ENCODE results near the gene SPSB1.
A peak's percentile ranks its signal among the peaks of the same experiment; 100 is the strongest.

Gene SPSB1

GRCh38 chr1:9251501-9251900 lies 41.2 kb upstream of the SPSB1 start:
- peak overlapping the region; percentile 32 for H3K9ac ChIP-seq (ENCODE audit: insufficient read length, low read depth)
- H3K27me3 ChIP-seq (ENCODE audit: insufficient read depth, insufficient read length), result no peaks in the 10 kb centered on the region
- peaks cover 17% of the 10 kb centered on the region for H3K4me1 ChIP-seq (ENCODE audit: insufficient read depth, insufficient read length)
- no peaks in the 10 kb centered on the region for H3K36me3 ChIP-seq (ENCODE audit: insufficient read depth, insufficient read length, low read length)
- H3K4me3 ChIP-seq (ENCODE audit: insufficient read length, low read depth), result no peak overlapping the region
- no peaks in the 10 kb centered on the region for H3K9me3 ChIP-seq (ENCODE audit: insufficient read depth, low read length)
- TF ChIP-seq YY1 (IDR thresholded peaks at IDR 0.05; ENCODE audit: insufficient read depth, insufficient read length) (no peak), ZNF274 (IDR thresholded peaks at IDR 0.05; ENCODE audit: low read depth, low read length) (no peak), SUZ12 (IDR thresholded peaks at IDR 0.05; ENCODE audit: extremely low read depth, insufficient read depth, insufficient read length) (no peak)
- no peak for DNase-seq (ENCODE audit: low read depth, low spot score)

- no peak for TF ChIP-seq ZNF274 (IDR thresholded peaks at IDR 0.05; ENCODE audit: low read depth, low read length)
- TF ChIP-seq SUZ12 (IDR thresholded peaks at IDR 0.05; ENCODE audit: extremely low read depth, insufficient read depth, insufficient read length), result no peak
- no peak for TF ChIP-seq YY1 (IDR thresholded peaks at IDR 0.05; ENCODE audit: insufficient read depth, insufficient read length)
- Histone ChIP-seq H3K36me3 (ENCODE audit: insufficient read depth, insufficient read length, low read length) (no peaks in the 10 kb centered on the region), H3K9ac (ENCODE audit: insufficient read length, low read depth) (peak overlapping the region; percentile 21), H3K27me3 (ENCODE audit: insufficient read depth, insufficient read length) (no peaks in the 10 kb centered on the region), H3K4me3 (ENCODE audit: insufficient read length, low read depth) (no peak overlapping the region), H3K4me1 (ENCODE audit: insufficient read depth, insufficient read length) (peaks cover 17% of the 10 kb centered on the region), H3K9me3 (ENCODE audit: insufficient read depth, low read length) (0 out of 2 replicates have a peak, but pooled peaks cover under 1% of the 10 kb centered on the region)
- DNase-seq (ENCODE audit: low read depth, low spot score), result no peak
Observed at GRCh38 chr1:9253004-9253403, 39.7 kb upstream of the SPSB1 start.

GRCh38 chr1:9253453-9254105 lies 39.1 kb upstream of the SPSB1 start:
- Histone ChIP-seq H3K36me3 (ENCODE audit: insufficient read depth, insufficient read length, low read length) (no peaks in the 10 kb centered on the region), H3K27me3 (ENCODE audit: insufficient read depth, insufficient read length) (no peaks in the 10 kb centered on the region)

GRCh38 chr1:9256332-9256731 lies 36.4 kb upstream of the SPSB1 start:
- DNase-seq (ENCODE audit: low read depth, low spot score), result no peak
- Histone ChIP-seq H3K36me3 (ENCODE audit: insufficient read depth, insufficient read length, low read length) (no peaks in the 10 kb centered on the region), H3K9me3 (ENCODE audit: insufficient read depth, low read length) (peaks cover 21% of the 10 kb centered on the region), H3K27me3 (ENCODE audit: insufficient read depth, insufficient read length) (no peaks in the 10 kb centered on the region), H3K4me1 (ENCODE audit: insufficient read depth, insufficient read length) (peaks cover 3% of the 10 kb centered on the region), H3K9ac (ENCODE audit: insufficient read length, low read depth) (no peak overlapping the region), H3K4me3 (ENCODE audit: insufficient read length, low read depth) (no peak overlapping the region)
- TF ChIP-seq ZNF274 (IDR thresholded peaks at IDR 0.05; ENCODE audit: low read depth, low read length) (no peak), SUZ12 (IDR thresholded peaks at IDR 0.05; ENCODE audit: extremely low read depth, insufficient read depth, insufficient read length) (no peak), YY1 (IDR thresholded peaks at IDR 0.05; ENCODE audit: insufficient read depth, insufficient read length) (no peak)

More at GRCh38 chr1:9253453-9254105, 39.1 kb upstream of the SPSB1 start:
- no peak for DNase-seq (ENCODE audit: low read depth, low spot score)
- Histone ChIP-seq H3K9ac (ENCODE audit: insufficient read length, low read depth) (no peak overlapping the region), H3K4me1 (ENCODE audit: insufficient read depth, insufficient read length) (peaks cover 17% of the 10 kb centered on the region), H3K9me3 (ENCODE audit: insufficient read depth, low read length) (peaks cover 6% of the 10 kb centered on the region), H3K4me3 (ENCODE audit: insufficient read length, low read depth) (no peak overlapping the region)
- TF ChIP-seq ZNF274 (IDR thresholded peaks at IDR 0.05; ENCODE audit: low read depth, low read length) (no peak), YY1 (IDR thresholded peaks at IDR 0.05; ENCODE audit: insufficient read depth, insufficient read length) (no peak), SUZ12 (IDR thresholded peaks at IDR 0.05; ENCODE audit: extremely low read depth, insufficient read depth, insufficient read length) (no peak)

GRCh38 chr1:9257851-9258250 lies 34.8 kb upstream of the SPSB1 start:
- Histone ChIP-seq H3K27me3 (ENCODE audit: insufficient read depth, insufficient read length) (no peaks in the 10 kb centered on the region), H3K36me3 (ENCODE audit: insufficient read depth, insufficient read length, low read length) (no peaks in the 10 kb centered on the region), H3K9me3 (ENCODE audit: insufficient read depth, low read length) (peaks cover 21% of the 10 kb centered on the region), H3K4me1 (ENCODE audit: insufficient read depth, insufficient read length) (no peaks in the 10 kb centered on the region), H3K4me3 (ENCODE audit: insufficient read length, low read depth) (no peak overlapping the region), H3K9ac (ENCODE audit: insufficient read length, low read depth) (no peak overlapping the region)
- no peak for DNase-seq (ENCODE audit: low read depth, low spot score)
- TF ChIP-seq YY1 (IDR thresholded peaks at IDR 0.05; ENCODE audit: insufficient read depth, insufficient read length) (no peak), ZNF274 (IDR thresholded peaks at IDR 0.05; ENCODE audit: low read depth, low read length) (no peak), SUZ12 (IDR thresholded peaks at IDR 0.05; ENCODE audit: extremely low read depth, insufficient read depth, insufficient read length) (no peak)

GRCh38 chr1:9258629-9259028 lies 34.1 kb upstream of the SPSB1 start:
- Histone ChIP-seq H3K9me3 (ENCODE audit: insufficient read depth, low read length) (peaks cover 21% of the 10 kb centered on the region), H3K36me3 (ENCODE audit: insufficient read depth, insufficient read length, low read length) (no peaks in the 10 kb centered on the region), H3K27me3 (ENCODE audit: insufficient read depth, insufficient read length) (no peaks in the 10 kb centered on the region), H3K4me3 (ENCODE audit: insufficient read length, low read depth) (no peak overlapping the region), H3K4me1 (ENCODE audit: insufficient read depth, insufficient read length) (no peaks in the 10 kb centered on the region), H3K9ac (ENCODE audit: insufficient read length, low read depth) (no peak overlapping the region)
- TF ChIP-seq ZNF274 (IDR thresholded peaks at IDR 0.05; ENCODE audit: low read depth, low read length) (no peak), SUZ12 (IDR thresholded peaks at IDR 0.05; ENCODE audit: extremely low read depth, insufficient read depth, insufficient read length) (no peak), YY1 (IDR thresholded peaks at IDR 0.05; ENCODE audit: insufficient read depth, insufficient read length) (no peak)
- DNase-seq (ENCODE audit: low read depth, low spot score), result no peak

GRCh38 chr1:9260059-9260766 lies 32.5 kb upstream of the SPSB1 start:
- H3K4me1 ChIP-seq (ENCODE audit: insufficient read depth, insufficient read length), result no peaks in the 10 kb centered on the region
- TF ChIP-seq ZNF274 (IDR thresholded peaks at IDR 0.05; ENCODE audit: low read depth, low read length), result no peak
- TF ChIP-seq SUZ12 (IDR thresholded peaks at IDR 0.05; ENCODE audit: extremely low read depth, insufficient read depth, insufficient read length), result no peak
- TF ChIP-seq YY1 (IDR thresholded peaks at IDR 0.05; ENCODE audit: insufficient read depth, insufficient read length), result no peak
- DNase-seq (ENCODE audit: low read depth, low spot score), result no peak

More at GRCh38 chr1:9260059-9260766, 32.5 kb upstream of the SPSB1 start:
- Histone ChIP-seq H3K4me3 (ENCODE audit: insufficient read length, low read depth) (no peak overlapping the region), H3K9me3 (ENCODE audit: insufficient read depth, low read length) (peaks cover 21% of the 10 kb centered on the region), H3K27me3 (ENCODE audit: insufficient read depth, insufficient read length) (no peaks in the 10 kb centered on the region), H3K9ac (ENCODE audit: insufficient read length, low read depth) (no peak overlapping the region), H3K36me3 (ENCODE audit: insufficient read depth, insufficient read length, low read length) (peaks cover 14% of the 10 kb centered on the region)

Data from NT2/D1 (cell line).